Body of pancreas (tissue), 4 donors: ENCODE results near the gene GMDS.

Source experiments
- CTCF ChIP-seq, 7 experiments: fragments of 450-650 bp in 4 of 7; fragments of 200-600 bp in 3 of 7; sonication (generic) in 3 of 7; IDR thresholded peaks; one replicate each; pipeline ENCODE4 v1.5.1; 2016 to 2019; ENCODE audit warnings: antibody characterized with exemption in 7 of 7
- POLR2A ChIP-seq, 3 donors: fragments of 450-650 bp; IDR thresholded peaks; one replicate each; pipeline ENCODE4 v1.6.1; 2016; ENCODE audit warnings: antibody characterized with exemption in 3 of 3, mild to moderate bottlenecking in 2 of 3

GRCh38 chr6:1737463-1738311 is 507.7 kb downstream of the GMDS start:
- TF ChIP-seq CTCF (IDR thresholded peaks at IDR 0.05) (no peak), POLR2A (IDR thresholded peaks at IDR 0.05) (no peak)
